ENCODE measurements around the gene DAB1.

DAB1 gene

DNA sequence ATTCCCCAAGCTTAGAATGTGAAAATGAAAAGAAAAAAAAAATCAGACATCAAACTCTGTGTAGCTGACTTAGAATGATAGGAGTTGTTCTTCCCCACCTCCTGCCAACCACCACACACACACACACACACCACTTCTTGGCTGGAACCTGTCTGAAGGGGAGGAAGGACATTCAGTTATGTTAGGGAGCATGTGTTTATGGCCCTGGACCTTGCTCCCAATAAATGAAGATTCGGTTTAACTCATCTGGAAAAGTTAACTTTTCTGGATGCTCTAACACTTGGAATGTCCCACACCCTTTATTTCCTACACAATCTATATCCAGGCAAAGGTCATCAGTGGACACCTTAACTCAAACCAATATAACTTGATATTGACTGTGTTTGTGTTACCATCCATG is 112.4 kb downstream of the DAB1 start:
- DNase-seq, result no peak

DNA sequence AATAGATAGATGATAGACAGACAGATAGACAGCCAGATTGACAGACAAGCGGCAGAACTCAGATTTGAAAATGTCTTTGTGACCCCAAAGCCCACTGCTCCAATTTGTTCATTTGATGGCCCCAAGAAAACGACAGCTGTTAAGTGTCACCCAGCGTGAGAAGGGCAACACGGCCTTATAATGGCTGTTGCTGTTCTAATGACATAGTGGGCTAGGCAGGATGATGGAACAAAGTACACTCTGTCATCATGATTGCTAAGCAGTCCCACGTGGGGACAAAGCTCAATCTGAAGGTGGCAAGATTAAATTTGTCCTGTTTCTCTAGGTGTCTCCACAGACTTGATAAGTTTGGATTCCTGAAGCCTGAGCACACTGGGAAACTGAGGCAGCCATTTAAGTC is 112.9 kb downstream of the DAB1 start:
- DNase-seq, result no peak

DNA sequence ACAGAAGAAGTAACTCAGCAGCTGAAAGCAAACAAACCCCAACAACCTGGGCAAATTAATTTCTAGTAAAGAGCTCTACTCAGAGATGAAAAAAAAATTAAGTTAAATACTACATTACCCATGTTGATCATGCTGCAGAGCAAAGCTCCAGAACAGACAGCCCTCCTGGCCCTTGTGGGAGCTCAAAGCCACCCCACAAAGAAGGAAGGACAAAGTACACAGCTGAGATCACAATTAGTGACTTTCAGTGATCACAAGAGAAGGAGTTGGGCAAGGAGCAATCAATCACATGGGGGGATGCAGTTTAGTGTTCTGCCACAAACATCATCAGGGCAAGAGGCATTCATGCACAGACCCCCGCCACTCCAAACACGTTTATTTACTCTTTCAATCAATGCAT is 114.2 kb downstream of the DAB1 start:
- DNase-seq, result no peak

DNA sequence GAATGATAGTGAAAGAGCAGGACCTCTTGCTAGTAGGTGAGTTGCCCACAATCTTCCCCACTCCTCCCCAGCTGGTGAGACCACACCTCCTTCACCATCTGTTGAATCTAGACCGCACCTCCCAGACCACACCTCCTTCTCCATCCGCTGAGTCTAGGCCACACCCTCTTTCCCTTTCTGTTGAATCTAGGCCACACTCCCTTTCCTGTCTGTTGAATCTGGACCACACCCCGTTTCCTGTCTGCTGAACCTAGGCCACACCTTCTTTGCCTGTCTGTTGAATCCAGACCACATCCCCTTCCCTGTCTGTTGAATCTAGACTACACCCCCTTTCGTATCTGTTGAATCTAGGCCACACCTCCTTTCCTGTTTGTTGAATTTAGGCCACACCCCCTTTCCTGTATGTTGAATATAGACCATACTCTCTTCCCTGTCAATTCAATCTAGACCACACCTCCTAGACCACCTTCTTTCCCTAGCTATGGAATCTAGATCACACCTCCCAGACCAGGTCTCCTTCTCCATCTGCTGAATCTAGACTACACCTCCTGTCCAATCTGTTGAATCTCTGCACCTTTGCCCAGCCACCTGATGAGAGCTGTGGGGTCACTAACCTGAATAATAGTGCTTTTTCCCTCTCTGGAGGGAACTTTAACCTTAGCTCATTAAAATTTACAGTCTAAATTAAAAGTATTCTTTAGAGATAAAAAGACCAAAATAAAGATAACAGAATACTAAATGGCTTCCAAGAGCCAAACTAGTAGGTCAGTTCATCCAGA is 116.3 kb downstream of the DAB1 start:
- DNase-seq, result peak; percentile 77

DNA sequence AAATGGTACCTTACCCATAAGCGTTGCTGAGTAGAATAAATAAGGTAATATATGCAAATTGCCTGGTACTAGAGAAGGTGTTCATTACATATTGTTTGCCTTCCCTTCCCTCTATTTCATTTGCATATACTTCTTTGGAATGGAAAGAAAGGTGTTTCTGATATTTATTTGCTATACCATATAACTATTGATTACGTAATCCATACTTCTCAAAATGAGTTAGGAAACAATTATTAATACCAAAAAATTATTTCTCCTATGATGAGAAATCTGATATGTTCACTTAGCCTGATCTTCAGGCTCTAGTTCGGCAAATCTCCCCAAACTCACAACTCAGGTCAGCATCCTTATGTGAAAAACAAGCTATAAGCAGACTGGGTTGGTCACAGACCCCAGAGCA is 119.3 kb downstream of the DAB1 start:
- DNase-seq, result no peak

DNA sequence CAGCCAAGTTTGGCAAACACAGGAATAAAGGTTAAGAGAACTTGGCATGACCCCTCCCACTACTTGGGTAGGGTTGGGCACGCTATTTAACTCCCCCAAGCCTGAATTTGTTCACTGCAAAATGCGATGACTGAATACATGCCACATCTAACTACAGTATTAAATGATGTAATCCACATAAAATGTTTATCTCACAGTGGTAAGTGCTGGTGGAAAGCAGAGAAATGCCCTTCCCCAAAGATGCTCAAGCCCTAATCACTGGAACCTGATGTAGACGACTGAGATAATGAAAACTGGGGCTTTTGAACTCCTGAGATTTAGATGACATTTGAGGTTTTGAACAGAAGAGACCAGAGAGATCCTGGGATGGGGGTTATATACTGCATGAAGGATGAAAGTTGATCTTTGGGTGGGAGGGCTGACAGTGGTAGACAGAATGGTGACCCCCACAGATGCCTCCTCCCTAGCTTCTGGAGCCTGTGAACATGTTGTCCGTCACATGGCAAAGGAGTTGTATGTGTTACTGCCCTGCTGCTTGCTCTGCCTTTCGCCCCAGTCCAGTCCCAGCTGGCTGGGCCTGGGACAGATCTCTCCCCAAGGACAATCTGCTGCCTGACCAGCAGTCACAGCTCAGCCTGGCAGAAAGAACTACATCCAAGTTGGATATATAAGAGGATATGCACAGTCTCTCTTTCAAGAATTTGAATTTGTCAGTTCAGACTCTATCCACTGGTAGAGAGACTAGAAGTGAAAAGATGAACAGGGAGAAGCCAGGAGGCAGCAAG is 120.9 kb downstream of the DAB1 start:
- DNase-seq, result no peak

DNA sequence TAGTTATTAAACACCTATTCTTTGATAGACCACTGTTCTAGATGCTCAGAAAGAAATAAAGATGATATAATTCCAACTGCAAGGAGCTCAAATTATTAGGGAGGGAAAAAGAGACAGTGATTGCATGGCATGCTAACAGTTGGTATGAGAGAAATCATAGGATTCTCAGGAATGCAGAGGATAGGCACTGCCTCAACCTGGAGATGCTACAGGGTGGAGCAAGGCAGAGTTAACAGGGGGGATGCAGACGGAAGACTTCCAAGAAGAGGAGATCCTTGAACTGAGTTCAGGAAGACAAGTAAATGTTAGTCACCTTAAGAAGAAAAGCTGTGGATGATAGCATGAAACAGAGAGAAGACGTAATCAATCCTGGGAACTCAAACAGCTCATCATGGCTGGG is 123.7 kb downstream of the DAB1 start:
- no peak for DNase-seq

DNA sequence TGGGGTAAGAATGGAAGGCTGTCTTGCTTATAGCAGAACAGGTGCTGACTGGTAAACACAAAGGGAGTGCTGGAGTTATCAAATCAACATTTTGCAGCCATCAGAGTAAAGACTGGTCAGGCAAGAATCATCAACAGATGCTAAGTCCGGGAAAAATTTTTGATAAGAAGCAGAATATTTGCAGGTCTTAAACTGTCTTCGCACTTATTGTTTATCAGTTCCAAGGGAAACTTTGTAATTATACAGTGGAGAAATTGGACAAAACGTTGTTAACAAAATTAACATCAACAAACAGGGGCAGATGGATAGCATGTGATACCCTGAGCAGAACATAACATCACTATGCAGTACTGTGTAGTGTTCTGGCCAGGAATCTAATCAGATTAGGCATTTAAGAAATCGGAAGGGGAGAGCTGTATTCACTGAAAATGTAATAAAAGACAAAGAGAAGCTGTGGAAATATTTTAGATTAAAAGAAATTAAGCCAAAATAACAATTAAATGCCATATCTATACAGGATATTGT is 127.1 kb downstream of the DAB1 start:
- no peak for DNase-seq

DNA sequence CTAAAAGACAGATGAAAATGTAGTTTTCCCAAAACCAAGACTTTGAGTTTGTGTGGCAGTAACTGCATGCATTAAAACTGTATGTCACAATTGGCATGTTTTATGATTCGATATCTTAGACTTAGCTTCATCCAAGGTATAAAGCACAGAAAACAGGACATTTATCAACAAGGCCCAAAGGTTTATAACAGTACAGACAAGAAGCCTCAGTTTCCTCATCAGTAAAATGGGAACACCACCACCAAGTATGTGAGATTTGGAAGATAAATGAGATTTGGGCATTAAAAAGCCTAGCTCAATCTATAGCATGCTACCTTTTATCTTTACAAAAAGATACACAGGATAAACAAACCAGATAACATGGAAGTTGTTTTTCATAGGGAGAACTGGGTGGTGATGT is 128.5 kb downstream of the DAB1 start:
- DNase-seq, result no peak

DNA sequence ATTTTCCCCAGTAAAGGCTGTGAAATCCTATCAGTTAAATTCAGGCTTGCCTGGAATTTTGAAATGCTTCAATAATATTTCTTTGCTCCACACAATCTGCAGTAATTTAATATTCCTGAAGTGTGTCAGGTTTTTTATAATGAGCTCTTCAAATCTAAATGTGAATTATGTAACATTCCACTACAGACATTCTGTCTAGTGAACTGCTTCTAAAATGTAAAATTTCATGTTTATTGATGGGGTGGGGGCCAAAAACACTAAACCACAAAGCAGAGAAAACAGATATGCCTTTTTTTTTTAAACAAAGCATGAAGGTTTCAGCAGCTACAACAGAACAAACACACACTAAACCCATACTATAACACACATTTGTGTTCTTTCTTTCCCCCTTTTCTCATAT is 129.7 kb downstream of the DAB1 start:
- DNase-seq, result no peak

DNA sequence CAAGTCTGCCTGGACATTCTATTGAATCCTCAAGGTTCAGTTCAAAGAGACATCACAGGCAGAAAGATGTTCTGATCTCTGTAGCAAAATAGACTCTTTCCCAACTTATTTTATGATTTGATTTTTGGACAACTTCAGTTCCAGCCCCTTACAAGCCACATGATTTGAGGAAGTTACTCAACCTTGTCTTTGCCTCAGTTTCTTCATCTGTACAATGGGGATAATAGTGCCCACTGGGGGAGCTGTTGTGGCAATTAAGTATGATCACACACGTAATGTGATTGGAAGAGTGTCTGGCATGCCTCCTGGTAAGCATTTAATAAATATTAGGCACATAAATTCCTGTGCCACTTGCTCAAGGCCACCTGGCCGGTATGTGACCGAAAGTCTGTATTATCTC is 130.6 kb downstream of the DAB1 start:
- no peak for DNase-seq

DNA sequence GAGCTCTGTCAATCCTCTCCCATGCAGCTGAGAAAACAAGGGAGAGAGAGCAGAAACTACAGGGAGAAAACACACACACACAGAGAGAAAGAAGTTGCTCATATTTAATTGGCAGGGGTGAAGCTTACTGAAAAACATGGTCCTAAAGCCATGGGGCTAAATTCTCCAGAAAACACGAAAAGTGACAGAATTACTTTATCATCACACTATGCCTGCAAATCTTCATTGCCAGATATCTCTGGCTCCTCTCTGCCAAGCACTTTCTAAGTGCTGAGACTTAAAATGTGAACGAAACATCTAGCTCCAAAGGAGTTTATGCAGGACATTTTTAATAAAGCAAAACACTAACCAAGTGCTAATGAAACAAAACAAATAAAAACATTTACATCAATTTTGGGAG is 134.1 kb downstream of the DAB1 start:
- no peak for DNase-seq

DNA sequence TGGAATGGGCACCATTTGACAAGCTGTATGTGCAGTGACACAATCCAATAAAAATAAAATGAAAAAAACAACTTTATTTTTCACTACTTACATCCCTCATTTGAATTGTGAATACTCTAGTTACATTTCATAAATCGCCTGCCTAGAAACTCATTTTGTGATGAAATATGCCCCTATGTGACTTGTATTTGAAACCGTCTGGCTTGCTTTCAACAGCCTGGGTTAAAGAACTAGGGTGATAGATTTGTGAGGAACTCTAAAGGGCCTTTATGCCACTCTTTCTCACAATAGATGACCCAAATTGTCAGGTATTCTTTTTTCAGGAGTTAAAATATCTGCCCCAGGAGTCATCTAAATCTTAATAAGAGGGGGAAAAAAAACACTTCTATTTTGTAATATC is 137.9 kb downstream of the DAB1 start:
- no peak for DNase-seq

DNA sequence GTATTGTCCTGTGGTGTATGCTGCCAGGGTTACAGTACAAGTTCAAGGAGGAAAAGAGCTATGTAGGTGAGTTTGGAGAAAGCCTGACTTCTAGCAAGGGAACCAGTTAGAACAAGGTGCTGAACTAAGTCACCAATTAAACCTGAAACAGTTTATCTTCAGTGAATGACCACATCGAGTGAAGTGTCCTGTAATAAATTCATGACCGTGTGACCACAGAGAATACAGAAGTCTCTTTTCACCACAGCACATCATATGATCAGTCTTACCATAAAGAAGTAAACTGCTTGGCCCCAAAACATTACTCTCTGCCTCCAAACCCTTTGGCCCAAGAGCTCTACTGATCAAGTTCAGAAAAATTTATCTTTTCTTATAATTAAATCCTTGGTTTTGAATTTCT is 141.4 kb downstream of the DAB1 start:
- DNase-seq, result no peak

DNA sequence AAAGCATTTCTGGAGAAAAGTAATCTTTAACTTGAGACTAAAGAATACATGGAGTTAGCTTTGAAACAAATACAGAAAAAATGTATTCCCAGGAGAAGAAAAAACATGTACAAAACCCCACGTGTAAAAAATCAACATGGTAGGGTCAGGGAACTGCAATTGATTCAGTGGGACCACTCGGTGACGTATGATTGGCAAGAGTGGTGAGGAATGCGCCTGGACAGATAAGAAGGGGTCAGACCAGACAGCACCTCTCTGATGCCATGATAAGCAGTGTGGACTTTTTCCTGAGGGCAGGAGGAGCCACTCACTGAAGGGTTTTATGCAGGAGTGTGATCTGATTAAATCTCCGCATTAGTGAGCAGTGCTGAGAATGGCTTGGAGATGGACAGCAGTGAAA is 142.5 kb downstream of the DAB1 start:
- DNase-seq, result no peak

DNA sequence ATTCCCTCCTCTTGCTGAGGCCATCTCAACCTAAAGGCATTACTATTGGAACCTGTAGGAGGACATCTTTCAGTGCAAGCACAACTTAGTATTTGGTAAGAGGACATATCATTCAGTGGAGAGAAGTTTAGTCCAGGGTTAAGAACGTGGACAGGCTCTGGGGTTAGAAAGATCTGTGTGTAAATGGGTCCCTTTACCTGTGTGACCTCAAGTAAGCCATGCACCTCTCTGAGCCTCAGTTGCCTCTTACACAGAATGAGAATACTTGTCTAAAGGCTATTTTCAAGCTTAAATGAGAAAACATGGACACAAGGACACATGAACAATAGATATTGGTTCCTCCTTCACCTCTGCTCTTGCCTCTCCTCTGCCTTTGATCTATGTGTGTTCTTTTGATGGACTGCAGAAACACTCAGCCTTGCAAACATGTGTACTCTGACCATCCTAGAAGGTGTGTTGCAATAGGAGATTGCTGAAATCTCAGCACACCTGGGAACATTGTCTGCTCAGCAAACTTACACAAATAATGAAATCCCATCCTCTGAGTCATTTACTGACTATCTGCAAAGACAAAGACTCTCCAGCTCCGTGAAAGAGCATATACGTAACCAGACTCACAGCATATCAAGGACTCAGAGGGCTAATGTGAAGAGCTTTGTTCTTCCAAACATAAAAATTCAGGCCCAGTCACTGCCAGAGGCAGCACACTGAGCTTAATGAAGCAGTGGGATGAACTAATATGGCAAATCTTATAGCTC is 143.8 kb downstream of the DAB1 start:
- DNase-seq, result no peak

DNA sequence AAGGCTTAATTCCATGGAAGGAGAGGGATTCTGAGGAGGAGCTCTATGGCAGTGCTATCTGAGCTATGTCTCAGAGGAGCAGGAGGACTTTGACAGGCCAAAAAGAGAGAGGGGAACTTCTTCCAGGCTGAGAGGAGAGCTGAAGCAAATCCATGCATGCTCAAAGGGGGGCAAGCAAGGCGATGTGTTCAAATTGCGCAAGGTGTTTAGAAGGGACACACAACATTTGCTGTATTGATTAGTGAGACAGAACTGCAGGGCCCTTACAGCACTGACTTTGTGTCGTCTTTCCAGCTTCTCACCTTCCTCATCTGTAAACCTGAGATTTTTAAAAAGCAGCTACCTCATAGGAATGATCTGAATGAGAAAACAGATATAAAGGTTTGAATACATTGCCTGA is 145.3 kb downstream of the DAB1 start:
- DNase-seq, result no peak

DNA sequence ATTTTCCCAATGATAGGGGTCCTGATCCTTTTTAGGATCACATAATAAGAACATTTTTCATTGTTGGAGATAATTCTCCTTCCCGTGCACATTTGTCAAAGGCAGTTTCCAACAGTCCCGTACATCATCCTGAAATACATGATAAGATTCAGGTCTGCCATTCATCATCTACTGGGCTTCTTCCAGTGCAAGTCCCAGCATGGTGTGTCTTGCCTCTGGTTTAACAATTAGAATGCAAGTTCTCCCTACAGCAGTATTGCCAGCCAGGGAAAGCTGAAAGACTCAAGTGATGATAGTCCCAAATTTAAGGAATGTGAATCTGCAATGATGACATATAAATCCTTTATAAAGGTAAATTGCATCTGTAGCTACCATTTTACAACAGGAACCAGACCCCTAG is 146.2 kb downstream of the DAB1 start:
- no peak for DNase-seq

DNA sequence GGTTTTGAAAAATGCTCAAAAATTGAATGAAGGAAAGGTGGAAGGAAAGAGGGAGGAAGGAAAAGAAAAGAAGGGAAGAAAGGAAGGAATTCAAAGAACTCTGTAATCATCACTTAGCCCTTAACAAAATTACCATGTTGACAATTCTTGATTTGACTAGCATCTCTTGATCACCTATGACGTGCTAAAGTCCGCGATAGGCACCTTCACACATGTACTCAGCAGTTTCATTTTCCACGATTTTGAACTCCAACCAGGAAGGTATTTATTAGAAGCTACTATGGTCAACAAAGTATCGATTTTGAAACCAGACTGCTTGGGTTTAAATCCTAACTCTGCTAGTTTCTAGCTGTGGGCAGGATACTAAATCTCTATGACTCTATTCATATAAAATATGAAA is 146.9 kb downstream of the DAB1 start:
- no peak for DNase-seq

DNA sequence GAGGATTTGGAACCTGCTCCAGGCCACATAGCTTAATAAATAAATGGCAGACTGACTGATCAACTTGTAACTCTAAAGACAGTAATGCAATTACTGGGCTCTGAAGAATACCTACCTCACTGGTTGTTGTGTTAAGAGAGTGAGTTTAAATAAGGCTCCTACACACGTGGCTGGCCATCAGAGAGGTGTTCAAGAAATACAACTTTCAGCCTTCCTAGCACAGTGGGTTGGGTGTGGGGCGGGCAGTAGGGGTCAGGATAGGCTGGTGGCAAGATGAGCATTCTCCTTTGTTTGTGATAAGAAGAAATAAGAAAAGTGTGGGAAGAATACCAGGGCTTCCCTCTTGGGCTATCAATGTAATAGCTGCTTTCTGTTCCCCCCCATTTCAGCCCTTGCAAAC is 151.3 kb downstream of the DAB1 start:
- DNase-seq, result no peak

DNA sequence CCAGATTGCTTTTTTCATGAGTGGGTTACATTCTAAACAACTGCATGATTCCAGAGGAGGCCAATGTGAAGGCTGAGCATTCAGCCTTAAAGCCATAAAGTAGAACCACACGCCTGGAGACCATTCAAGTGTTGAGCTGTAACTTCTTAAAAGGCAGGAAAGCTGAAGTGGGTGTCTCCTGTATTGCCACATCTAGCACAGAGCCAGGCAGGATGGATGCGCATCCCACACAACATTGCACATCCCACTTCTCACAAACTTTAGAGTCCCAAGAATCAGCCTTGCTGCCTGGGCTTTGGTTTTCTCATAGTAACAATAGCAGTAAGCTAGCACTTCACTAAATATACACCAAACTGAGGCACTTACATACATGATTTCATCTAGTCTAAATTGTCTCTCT is 151.7 kb downstream of the DAB1 start:
- DNase-seq, result no peak

DNA sequence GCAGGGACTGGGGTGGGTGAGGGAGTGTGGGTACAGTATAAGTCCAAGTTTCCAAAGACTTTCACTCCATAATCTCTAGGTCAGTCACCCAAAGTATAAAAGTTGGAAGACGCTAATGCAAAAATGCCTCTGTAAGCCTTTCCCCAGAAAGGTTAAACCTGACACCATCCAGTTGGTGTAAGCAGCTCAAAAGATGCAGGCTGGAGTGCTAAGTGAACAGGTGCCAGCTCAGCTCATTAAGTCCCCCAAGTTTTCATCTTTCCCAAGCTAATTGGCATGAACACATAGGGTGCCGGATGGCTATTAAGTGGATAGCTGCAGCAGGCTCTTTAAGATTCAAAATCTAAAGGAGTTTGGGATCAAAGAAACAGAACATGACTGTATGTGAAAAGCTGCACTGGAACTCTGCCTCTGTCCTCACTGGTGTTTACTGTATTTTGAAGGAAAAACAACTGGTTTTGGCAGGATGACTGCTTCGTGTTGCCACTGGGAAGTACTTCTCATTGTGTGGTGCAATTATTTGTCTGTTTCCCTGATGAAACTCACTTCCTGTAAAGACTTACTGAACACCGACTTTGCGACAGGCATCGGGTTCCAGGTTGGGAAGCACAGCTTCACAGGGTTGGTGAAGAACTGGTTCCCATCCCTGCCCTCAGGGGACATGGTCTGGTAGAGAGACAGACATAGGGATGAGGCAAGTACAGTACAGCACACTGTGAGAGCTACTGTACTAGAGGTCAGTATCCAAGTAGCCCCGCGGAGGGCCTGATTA is 152.7 kb downstream of the DAB1 start:
- DNase-seq, result no peak

Data from activated CD4-positive, alpha-beta T cell treated with anti-CD3 and anti-CD28 coated beads, Interleukin-2, Interleukin-6, amounts not matched to agents 100 ng/mL and 50 ng/mL, durations not matched to agents 16 hours and 8 hours (primary cell).